Lower leg skin (tissue), 4 donors: ENCODE measurements around the gene ACSF3. TPM values are rescaled to one million over a fixed set of nuclear protein-coding genes. Genes with fewer than 3 reads are reported as not detected.
"Not testable (repeated sequence)": the region's sequence is repeated elsewhere in the genome, so short reads cannot be mapped to it uniquely, and the experiment has no call there.

Source experiments
- DNase-seq, 2 donors: peaks; one replicate each; pipeline ENCODE4 v3.0.0-alpha.2; 2019; ENCODE audit warnings: low spot score in 2 of 2
- H3K4me3 ChIP-seq: fragments of 200-600 bp; sonication (generic); 2 replicates; pipeline ENCODE4 v1.5.1; 2017; ENCODE audit warnings: mild to moderate bottlenecking, low read depth; ENCODE audit not compliant: poor library complexity, severe bottlenecking
- POLR2A ChIP-seq, 2 donors: fragments of 450-650 bp; IDR thresholded peaks; one replicate each; pipeline ENCODE4 v1.6.1; 2016 to 2017; ENCODE audit warnings: antibody characterized with exemption in 2 of 2, mild to moderate bottlenecking in 1 of 2, moderate library complexity in 1 of 2
- WGBS, 2 donors: methylation state at CpG; one replicate each; pipeline ENCODE4 v1.1.5; 2018; 5-methylcytosine and 5-hydroxymethylcytosine counted together
- intact Hi-C: fragments of 100-400 bp; cut with DNase I; formaldehyde crosslinking; loops from one replicate; pipeline ENCODE4 v1.15.0; 2023; ENCODE audit warnings: low total_unique reads
- total RNA-seq, 4 donors: library from RNA; depleted of rRNA; stranded (reverse); fragments of >200 nt; gene quantifications; one replicate each; pipeline ENCODE4 v1.1.0, GENCODE V29; 2016
- TF ChIP-seq, protein P1 (sequence below), 3 donors: fragments of 450-650 bp; IDR thresholded peaks; one replicate each; pipeline ENCODE4 v1.5.1; 2016; ENCODE audit warnings: antibody characterized with exemption in 3 of 3, mild to moderate bottlenecking in 3 of 3, moderate library complexity in 2 of 3

ACSF3 gene
- total RNA-seq, 4 donors from 2014 or later = 22.7 to 42.3 (median 34.4) TPM

- intact Hi-C loops = no loop called here
- WGBS, 2 donors = 70 to 74% methylated on average over 9 of the region's 9 CpGs
- no peak for DNase-seq
- TF ChIP-seq, protein P1, sequence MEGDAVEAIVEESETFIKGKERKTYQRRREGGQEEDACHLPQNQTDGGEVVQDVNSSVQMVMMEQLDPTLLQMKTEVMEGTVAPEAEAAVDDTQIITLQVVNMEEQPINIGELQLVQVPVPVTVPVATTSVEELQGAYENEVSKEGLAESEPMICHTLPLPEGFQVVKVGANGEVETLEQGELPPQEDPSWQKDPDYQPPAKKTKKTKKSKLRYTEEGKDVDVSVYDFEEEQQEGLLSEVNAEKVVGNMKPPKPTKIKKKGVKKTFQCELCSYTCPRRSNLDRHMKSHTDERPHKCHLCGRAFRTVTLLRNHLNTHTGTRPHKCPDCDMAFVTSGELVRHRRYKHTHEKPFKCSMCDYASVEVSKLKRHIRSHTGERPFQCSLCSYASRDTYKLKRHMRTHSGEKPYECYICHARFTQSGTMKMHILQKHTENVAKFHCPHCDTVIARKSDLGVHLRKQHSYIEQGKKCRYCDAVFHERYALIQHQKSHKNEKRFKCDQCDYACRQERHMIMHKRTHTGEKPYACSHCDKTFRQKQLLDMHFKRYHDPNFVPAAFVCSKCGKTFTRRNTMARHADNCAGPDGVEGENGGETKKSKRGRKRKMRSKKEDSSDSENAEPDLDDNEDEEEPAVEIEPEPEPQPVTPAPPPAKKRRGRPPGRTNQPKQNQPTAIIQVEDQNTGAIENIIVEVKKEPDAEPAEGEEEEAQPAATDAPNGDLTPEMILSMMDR (IDR thresholded peaks at IDR 0.05) = no peak
- TF ChIP-seq POLR2A (IDR thresholded peaks at IDR 0.05) = no peak
- H3K4me3 ChIP-seq = no peak overlapping the region
These were observed 91.0 kb downstream of the ACSF3 start for GRCh38 chr16:89184677-89184932.

DNA sequence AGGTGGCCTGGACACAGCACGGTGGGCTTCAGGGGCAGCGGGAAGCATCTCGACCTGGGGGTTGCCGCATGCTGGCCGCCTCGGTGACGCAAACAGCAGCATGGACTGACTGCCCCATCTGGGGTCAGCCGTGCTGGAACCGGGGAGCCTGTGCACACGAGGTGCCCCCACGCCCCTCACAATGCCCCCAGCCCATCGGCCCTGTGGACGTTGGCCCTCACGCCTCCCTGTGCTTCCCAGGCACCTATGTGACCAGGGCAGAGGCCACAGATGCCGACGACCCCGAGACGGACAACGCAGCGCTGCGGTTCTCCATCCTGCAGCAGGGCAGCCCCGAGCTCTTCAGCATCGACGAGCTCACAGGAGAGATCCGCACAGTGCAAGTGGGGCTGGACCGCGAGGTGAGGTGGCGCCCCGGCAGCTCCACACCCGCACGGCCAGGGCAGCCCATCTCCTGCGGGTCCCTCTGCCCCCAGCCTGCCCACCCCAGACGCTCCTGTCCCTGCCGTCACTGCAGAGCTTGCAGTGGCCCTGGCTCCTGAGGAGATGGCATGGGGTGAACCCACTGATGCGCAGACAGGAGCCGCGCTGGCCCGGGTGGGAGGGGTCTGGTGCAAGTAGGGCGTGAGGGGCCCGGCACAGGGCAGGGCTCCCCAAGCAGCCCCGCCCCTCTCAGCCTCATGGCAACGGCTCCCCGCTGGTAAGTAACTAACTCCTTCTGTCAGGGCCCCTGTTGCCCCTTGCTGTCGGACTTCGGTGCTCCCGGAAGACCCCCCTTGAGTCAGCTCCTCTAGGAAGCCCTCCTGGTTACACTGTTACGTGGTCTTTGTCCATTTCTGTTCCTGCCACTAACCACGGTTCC lies 91.5 kb downstream of the ACSF3 start:
- WGBS, 2 donors = 68 to 75% methylated on average over 20 to 48 of the region's 48 CpGs
- DNase-seq = no peak
- intact Hi-C loops = no loop called here
- TF ChIP-seq, protein P1 (IDR thresholded peaks at IDR 0.05) = no peak
- no peak for TF ChIP-seq POLR2A (IDR thresholded peaks at IDR 0.05)
- H3K4me3 ChIP-seq = no peak overlapping the region

- 88 to 94% methylated on average over 22 to 26 of the region's 30 CpGs for WGBS, 2 donors
- intact Hi-C loops, DNase-seq, H3K4me3 ChIP-seq: not testable (repeated sequence)
These were observed 92.4 kb downstream of the ACSF3 start for GRCh38 chr16:89185887-89186592.

DNA sequence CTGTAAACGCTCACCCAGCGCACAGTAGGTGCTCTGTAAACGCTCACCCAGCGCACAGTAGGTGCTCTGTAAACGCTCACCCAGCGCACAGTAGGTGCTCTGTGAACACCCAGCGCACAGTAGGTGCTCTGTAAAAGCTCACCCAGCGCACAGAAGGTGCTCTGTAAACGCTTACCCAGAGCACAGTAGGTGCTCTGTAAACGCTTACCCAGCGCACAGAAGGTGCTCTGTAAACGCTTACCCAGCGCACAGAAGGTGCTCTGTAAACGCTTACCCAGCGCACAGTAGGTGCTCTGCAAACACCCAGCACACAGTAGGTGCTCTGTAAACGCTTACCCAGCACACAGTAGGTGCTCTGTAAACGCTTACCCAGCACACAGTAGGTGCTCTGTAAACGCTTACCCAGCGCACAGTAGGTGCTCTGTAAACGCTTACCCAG lies 93.0 kb downstream of the ACSF3 start:
- intact Hi-C loops, H3K4me3 ChIP-seq, DNase-seq: not testable (repeated sequence)
- 86 to 89% methylated on average over 19 to 20 of the region's 20 CpGs for WGBS, 2 donors

DNA sequence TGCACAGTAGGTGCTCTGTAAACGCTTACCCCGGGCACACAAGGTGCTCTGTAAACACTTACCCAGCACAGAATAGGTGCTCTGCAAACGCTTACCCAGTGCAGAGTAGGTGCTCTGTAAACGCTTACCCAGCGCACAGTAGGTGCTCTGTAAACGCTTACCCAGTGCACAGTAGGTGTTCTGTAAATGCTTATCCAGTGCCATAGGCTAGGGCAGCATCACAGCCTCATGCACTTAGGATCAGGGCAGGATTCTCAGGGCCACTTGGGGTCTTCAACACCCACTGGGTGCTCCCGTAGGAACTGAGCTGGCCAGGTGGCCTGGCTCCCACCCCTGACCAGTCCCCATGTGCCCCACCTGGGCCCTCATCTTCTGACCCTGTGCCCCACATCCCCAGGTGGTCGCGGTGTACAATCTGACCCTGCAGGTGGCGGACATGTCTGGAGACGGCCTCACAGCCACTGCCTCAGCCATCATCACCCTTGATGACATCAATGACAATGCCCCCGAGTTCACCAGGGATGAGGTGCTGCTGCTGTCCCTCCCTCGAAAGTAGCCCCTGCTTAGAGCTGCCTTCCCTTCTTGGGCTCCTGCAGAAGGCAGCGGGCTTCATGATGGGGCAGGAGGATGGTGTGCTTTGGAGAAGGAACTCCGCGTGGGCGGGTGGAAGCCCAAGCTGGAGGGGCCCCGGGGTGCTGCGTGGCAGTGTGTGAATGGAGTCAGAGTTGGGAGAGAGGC lies 93.5 kb downstream of the ACSF3 start:
- TF ChIP-seq, protein P1 (IDR thresholded peaks at IDR 0.05) = no peak
- intact Hi-C loops = no loop called here
- 63 to 68% methylated on average over 15 to 17 of the region's 19 CpGs for WGBS, 2 donors
- H3K4me3 ChIP-seq = no peak overlapping the region
- no peak for DNase-seq

- no peak overlapping the region for H3K4me3 ChIP-seq
- DNase-seq = no peak
- WGBS, 2 donors = 57 to 58% methylated on average over 19 of the region's 19 CpGs
- intact Hi-C loops = no loop called here
- TF ChIP-seq POLR2A (IDR thresholded peaks at IDR 0.05) = no peak
- TF ChIP-seq, protein P1 (IDR thresholded peaks at IDR 0.05) = no peak
These were observed 94.2 kb downstream of the ACSF3 start for GRCh38 chr16:89187770-89188392.

GRCh38 chr16:89188471-89189357 lies 95.1 kb downstream of the ACSF3 start:
- DNase-seq, H3K4me3 ChIP-seq, intact Hi-C loops: not testable (repeated sequence)
- WGBS, 2 donors = 83 to 86% methylated on average over 15 to 19 of the region's 25 CpGs
